K562 treated with DMSO at 1 percent for 24 hours (cell line): Measurements from ENCODE around the gene SLC49A4. TPM values are rescaled to one million over a fixed set of nuclear protein-coding genes. Genes with fewer than 3 reads are reported as not detected.

Experiments used
- total RNA-seq: library from RNA; unstranded; fragments of 300-600 nt; gene quantifications from 2 replicates; pipeline ENCODE4 v1.2.3, GENCODE V29; 2022; ENCODE audit warnings: low read depth; ENCODE audit not compliant: insufficient read depth

Gene SLC49A4
- total RNA-seq: 1.1 and 1.9 TPM in 2 replicates

GRCh38 chr3:122794779-122795673 lies at the start of gene SLC49A4:
Gene SLC49A4, plus strand, starts transcription at chr3:122795069. Its CDS starts 124 bp downstream, at chr3:122795193.

GRCh38 chr3:122793568-122794416 lies 1.1 kb upstream of the SLC49A4 start, which contains the start of gene HSPBAP1:
Gene HSPBAP1, minus strand, starts transcription at chr3:122793831. Its CDS starts 151 bp downstream, at chr3:122793680.

Other genes with a start within 250 kb of the SLC49A4 start
- 5.4 and 7.0 TPM in 2 replicates for gene PARP9, start 230.8 kb upstream of the SLC49A4 start, total RNA-seq
- gene DTX3L, start 230.7 kb upstream of the SLC49A4 start, total RNA-seq: 6.7 and 7.4 TPM in 2 replicates
- gene PARP15, start 217.4 kb upstream of the SLC49A4 start, total RNA-seq: 0.20 TPM in 1 of 2 replicates, not detected in the other
- 15.9 and 18.1 TPM in 2 replicates for gene PARP14, start 114.2 kb upstream of the SLC49A4 start, total RNA-seq
- 2.2 and 3.5 TPM in 2 replicates for gene HSPBAP1, start 1.2 kb upstream of the SLC49A4 start, total RNA-seq
- gene SEMA5B, start 232.7 kb downstream of the SLC49A4 start, total RNA-seq: not detected in 2 replicates